GM12892 (cell line): ENCODE data around the gene TACSTD2.

ENCODE experiments used
- POLR2A ChIP-seq: IDR thresholded peaks from 2 replicates; pipeline ENCODE4 v1.6.1; 2011; ENCODE audit warnings: low read depth, low read length, control low read depth
- POLR2AphosphoS5 ChIP-seq: IDR thresholded peaks from 2 replicates; pipeline ENCODE4 v1.6.1; 2011; ENCODE audit warnings: low read depth, low read length, control low read depth

- TF ChIP-seq POLR2A (no peak), POLR2AphosphoS5 (no peak)
These were observed 49.2 kb upstream of the TACSTD2 start for GRCh38 chr1:58626293-58626692.
